WERI-Rb-1 (cell line): ENCODE measurements around the gene SEC24D.

Experiments used
- DNase-seq: peaks from one replicate; pipeline ENCODE4 v3.0.0-alpha.2; 2020
- H3K27ac ChIP-seq: fragments of 250-450 bp; sonication (Bioruptor Pico); 2 replicates; pipeline ENCODE4 v1.5.1; 2020; ENCODE audit warnings: mild to moderate bottlenecking, moderate library complexity
- H3K27me3 ChIP-seq: fragments of 250-450 bp; sonication (Bioruptor Pico); 2 replicates; pipeline ENCODE4 v1.5.1; 2021; ENCODE audit warnings: mild to moderate bottlenecking, low read depth, moderate library complexity; ENCODE audit not compliant: insufficient read depth, severe bottlenecking
- H3K36me3 ChIP-seq: fragments of 250-450 bp; sonication (Bioruptor Pico); 2 replicates; pipeline ENCODE4 v1.5.1; 2020; ENCODE audit warnings: mild to moderate bottlenecking, moderate library complexity
- H3K4me3 ChIP-seq: 2 replicates; pipeline ENCODE4 v1.5.1; 2011; ENCODE audit warnings: low read depth, mild to moderate bottlenecking, control low read depth, low read length
- H3K9me3 ChIP-seq: fragments of 250-450 bp; sonication (Bioruptor Pico); 2 replicates; pipeline ENCODE4 v1.5.1; 2021; ENCODE audit warnings: mild to moderate bottlenecking, moderate library complexity; ENCODE audit not compliant: severe bottlenecking
- CTCF ChIP-seq: IDR thresholded peaks from 2 replicates; pipeline ENCODE4 v1.5.1; 2011; ENCODE audit warnings: low read depth, mild to moderate bottlenecking, control low read depth, inconsistent platforms, low read length

SEC24D gene

GRCh38 chr4:118751629-118752323 lies 84.2 kb downstream of the SEC24D start:
- Histone ChIP-seq H3K9me3 (no peaks in the 10 kb centered on the region), H3K27ac (no peak overlapping the region), H3K27me3 (no peaks in the 10 kb centered on the region), H3K36me3 (peaks cover 10% of the 10 kb centered on the region), H3K4me3 (no peak overlapping the region)
- no peak for DNase-seq
- no peak for TF ChIP-seq CTCF

GRCh38 chr4:118749347-118749988 lies 86.5 kb downstream of the SEC24D start:
- Histone ChIP-seq H3K27me3 (no peaks in the 10 kb centered on the region), H3K4me3 (no peak overlapping the region), H3K27ac (no peak overlapping the region), H3K36me3 (peaks cover 10% of the 10 kb centered on the region), H3K9me3 (no peaks in the 10 kb centered on the region)
- DNase-seq = no peak
- no peak for TF ChIP-seq CTCF

- DNase-seq = no peak
These were observed 89.5 kb downstream of the SEC24D start for GRCh38 chr4:118746251-118746919.

GRCh38 chr4:118745357-118745756 lies 90.6 kb downstream of the SEC24D start:
- Histone ChIP-seq H3K27ac (no peak overlapping the region), H3K9me3 (no peaks in the 10 kb centered on the region), H3K27me3 (no peaks in the 10 kb centered on the region), H3K4me3 (no peak overlapping the region), H3K36me3 (peaks cover 4% of the 10 kb centered on the region)
- no peak for DNase-seq
- no peak for TF ChIP-seq CTCF

More at GRCh38 chr4:118746251-118746919, 89.5 kb downstream of the SEC24D start:
- Histone ChIP-seq H3K9me3 (no peaks in the 10 kb centered on the region), H3K27me3 (no peaks in the 10 kb centered on the region), H3K36me3 (peaks cover 7% of the 10 kb centered on the region), H3K4me3 (no peak overlapping the region), H3K27ac (no peak overlapping the region)
- TF ChIP-seq CTCF = no peak

GRCh38 chr4:118743867-118744266 lies 92.1 kb downstream of the SEC24D start:
- no peak for DNase-seq
- Histone ChIP-seq H3K27ac (no peak overlapping the region), H3K4me3 (no peak overlapping the region), H3K9me3 (no peaks in the 10 kb centered on the region), H3K36me3 (peaks cover 2% of the 10 kb centered on the region), H3K27me3 (no peaks in the 10 kb centered on the region)
- TF ChIP-seq CTCF = no peak
